ENCODE measurements around the gene B3GNT4.
"Not testable (repeated sequence)": the region's sequence is repeated elsewhere in the genome, so short reads cannot be mapped to it uniquely, and the experiment has no call there.

The B3GNT4 gene

GRCh38 chr12:122216445-122216844 lies 12.9 kb downstream of the B3GNT4 start:
- no peak for DNase-seq (ENCODE audit: low read depth)

- DNase-seq (ENCODE audit: low read depth), result peak; percentile 100
These were observed 22.3 kb downstream of the B3GNT4 start, which contains the start of gene DIABLO for GRCh38 chr12:122225683-122226365. TSS of gene DIABLO (minus strand) at chr12:122226052. CDS start at chr12:122226014, 38 bp downstream.

DNA sequence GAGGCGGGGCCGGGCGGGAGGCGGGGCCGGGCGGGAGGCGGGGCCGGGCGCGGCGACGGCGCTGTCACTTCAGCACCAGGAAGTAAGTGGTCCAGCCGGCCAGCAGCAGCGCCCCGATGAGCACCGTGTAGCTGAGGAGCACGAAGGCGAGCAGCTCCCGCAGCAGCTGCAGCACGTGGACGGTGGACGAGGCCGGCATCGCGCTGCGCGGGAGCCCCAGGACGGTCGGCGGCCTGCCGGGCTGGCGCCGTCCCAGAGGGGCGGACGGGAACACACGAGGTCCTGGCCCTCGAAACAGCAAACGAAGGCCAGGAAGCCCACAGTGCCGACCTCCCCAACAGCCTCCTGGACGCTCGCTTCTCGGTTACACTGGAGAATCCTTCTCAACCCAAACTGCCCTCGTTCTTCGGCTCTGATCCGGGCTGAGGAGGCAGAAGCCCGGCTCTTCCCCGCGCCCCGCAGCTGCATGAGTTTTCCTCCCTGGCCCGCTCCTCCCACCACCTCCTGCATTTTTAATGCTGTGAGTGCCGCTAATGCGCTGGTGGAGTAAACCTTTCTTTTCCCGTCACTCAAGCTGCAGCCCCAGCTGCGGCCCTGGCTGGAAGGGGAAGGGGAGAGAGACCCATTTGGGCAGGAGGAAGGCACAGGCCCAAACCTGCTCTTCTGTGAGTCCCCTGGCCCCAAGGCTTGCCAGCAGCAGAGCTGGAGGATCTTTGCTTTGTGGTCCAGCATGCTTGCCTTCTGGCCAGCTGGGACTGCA lies 23.0 kb downstream of the B3GNT4 start:
- DNase-seq (ENCODE audit: low read depth), result no peak

GRCh38 chr12:122227341-122227740 lies 23.8 kb downstream of the B3GNT4 start:
- peak; percentile 61 for DNase-seq (ENCODE audit: low read depth)

GRCh38 chr12:122228092-122228491 lies 24.6 kb downstream of the B3GNT4 start:
- no peak for DNase-seq (ENCODE audit: low read depth)

DNA sequence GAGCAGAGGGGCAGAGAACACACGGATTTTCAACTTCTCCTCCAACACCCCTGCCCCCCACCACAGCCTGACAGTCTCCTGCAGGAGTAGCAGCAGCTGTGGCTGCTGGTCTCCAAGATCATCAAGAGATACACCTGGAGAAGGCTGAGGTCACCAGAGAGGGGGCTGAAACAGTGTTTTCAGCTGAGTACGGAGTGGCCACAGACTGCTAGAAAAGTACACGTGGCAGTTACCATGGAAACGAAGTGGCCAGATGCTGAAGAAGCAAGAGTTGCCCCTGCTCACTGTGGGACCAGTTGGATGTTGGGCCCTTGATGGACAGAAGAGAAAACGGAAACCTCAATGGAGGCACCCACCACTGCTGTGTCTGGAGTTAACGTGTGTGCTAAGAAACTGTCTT lies 27.3 kb downstream of the B3GNT4 start:
- DNase-seq (ENCODE audit: low read depth), result no peak

- DNase-seq (ENCODE audit: low read depth), result no peak
These were observed 29.2 kb downstream of the B3GNT4 start for GRCh38 chr12:122232691-122233090.

DNA sequence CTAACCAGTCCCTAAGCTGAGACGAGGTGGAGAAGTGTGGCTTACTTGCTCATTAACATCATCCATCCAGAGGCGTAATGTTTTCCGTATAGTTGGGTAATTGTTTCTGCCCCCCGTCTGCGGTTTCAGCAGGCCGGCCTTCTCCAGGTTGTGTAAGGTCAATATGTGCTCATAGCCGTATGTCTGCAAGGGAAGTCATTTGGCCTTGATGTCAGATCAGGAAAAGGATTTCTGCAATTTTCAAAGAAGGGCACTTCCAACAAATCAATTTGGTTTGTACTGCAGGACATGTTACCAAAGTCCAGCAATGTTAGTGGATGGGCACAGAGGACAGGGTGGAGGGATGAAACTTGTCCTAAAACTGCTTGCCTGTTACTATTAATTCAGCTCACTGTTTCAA lies 32.2 kb downstream of the B3GNT4 start:
- no peak for DNase-seq (ENCODE audit: low read depth)

GRCh38 chr12:122238861-122239260 lies 35.4 kb downstream of the B3GNT4 start:
- no peak for DNase-seq (ENCODE audit: low read depth)

DNA sequence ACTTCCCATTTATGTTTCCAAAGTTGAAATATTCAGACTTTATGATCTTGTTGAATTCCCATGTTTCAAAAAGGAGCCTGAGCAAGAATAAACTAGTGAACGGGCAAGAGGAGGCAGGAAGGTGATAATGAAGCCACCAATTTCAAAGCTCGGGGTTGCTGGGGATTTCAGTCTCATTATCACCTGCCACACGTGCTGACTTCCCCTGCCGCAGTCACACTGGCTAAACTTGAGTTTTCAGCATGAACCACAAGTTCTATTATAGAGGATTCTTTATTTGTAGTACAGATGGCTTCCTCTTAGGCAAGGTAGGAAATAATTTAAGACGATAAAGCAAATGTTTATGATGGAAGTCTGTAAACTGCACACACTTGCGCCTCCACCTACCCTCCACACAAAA lies 40.5 kb downstream of the B3GNT4 start:
- DNase-seq (ENCODE audit: low read depth), result no peak

GRCh38 chr12:122244565-122245371 lies 41.3 kb downstream of the B3GNT4 start:
- DNase-seq (ENCODE audit: low read depth), result no peak

DNA sequence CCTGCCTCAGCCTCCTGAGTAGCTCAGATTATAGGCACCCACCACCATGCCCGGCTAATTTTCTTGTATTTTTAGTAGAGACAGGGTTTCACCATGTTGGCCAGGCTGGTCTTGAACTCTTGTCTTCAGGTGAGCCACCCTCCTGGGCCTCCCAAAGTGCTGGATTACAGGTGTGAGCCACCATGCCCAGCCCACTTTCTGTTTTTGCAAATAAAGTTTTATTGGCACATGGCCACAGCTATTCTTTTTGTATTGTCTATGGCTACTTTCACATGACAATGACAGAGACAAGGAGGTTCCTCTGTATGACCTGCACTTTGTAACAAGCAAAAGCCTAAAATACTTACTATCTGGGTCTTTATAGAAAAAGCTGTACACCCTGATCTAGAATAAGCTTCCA lies 42.0 kb downstream of the B3GNT4 start:
- DNase-seq (ENCODE audit: low read depth), result no peak

DNA sequence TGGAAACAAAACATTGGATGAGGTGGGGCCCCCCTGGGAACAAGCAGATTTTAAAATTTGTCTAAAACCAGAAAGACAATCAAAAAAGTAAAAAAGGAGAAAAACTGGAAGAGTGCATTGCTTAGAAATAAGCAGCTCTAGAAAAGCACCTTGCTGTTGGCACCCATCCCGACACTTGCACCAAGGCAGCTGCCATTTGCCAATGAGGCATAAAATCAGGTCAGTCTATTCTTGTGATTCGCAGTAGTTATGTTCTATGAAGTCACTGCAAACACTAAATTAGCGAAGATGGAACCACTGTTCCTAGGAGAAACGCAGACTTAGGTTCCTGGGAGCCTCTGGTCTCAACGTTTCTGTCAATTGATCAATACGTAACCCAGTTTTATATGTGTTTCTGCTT lies 46.5 kb downstream of the B3GNT4 start:
- DNase-seq (ENCODE audit: low read depth), result no peak

DNA sequence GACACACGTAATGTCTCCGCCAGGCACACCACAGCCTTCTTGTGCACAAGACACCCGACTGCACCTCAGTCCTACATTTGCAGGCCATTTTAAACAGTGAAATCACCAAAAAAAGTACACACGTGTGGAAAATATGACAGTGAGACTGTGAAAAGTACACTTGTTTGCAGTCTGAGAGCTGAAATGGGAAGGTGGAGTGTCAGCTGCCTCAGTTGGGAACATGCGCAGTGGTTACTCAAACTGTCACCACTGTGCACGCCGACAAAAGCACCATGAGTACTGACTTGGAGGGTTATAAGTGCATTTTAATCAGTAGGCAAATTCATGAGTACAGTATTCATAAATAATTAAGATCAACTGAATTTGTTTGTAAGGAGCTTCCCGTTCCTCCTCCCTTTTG lies 47.0 kb downstream of the B3GNT4 start:
- no peak for DNase-seq (ENCODE audit: low read depth)

GRCh38 chr12:122258462-122258861 lies 55.0 kb downstream of the B3GNT4 start:
- DNase-seq (ENCODE audit: low read depth), result not testable (repeated sequence)
